ENCODE data around the gene CTXN2. TPM values are rescaled to one million over a fixed set of nuclear protein-coding genes. Genes with fewer than 3 reads are reported as not detected.

CTXN2 gene
- total and polyA plus RNA-seq, 2 of the 13 experiments (the other 11 are each of a cell fraction or from before 2014, with no cell fraction given) = not detected

DNA sequence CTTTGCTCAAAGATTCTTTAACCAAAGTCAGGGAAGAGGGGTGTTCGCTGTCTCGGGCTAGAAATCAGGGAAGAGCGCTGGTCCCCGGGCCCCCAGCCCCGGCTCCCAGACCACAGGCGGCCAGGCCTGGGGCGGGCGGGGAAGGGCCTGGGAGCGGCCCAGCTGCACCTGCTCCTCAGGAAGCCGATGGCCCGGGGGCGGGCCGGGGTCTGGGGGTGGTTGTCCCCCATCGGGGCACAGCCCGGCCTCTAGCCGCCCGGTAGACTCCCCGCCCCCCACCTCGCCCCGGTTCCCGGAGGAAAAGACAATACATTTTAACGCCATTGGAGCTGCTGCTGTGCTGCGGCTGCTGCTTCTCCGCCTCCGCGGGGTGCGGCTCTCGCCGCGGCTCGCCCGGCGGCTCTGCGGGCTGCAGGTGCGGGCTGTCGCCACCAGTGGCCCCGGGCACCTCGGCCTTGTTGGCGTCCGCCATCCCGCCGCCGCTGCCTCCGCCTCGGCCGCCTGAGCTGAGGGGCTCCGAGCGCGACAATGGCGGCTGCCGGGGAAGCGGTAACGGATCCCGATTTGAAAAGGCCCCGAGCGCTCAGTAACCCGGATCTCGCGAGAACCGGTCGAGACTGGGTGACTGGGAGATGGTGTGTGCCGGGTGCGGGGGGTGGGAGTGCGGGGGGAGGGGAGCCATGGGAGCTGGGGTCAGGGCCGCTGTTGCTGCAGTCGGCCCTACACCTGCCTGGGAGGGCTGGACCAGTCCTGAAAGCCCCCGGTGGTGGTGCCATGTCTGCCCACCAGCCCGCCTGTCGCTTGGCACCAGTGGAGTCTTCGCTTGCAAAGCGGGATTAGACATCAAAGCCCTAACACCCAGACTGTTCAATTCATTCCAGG is 13.5 kb upstream of the CTXN2 start, which contains the start of gene MYEF2 (continued):
- TF ChIP-seq, protein P1, sequence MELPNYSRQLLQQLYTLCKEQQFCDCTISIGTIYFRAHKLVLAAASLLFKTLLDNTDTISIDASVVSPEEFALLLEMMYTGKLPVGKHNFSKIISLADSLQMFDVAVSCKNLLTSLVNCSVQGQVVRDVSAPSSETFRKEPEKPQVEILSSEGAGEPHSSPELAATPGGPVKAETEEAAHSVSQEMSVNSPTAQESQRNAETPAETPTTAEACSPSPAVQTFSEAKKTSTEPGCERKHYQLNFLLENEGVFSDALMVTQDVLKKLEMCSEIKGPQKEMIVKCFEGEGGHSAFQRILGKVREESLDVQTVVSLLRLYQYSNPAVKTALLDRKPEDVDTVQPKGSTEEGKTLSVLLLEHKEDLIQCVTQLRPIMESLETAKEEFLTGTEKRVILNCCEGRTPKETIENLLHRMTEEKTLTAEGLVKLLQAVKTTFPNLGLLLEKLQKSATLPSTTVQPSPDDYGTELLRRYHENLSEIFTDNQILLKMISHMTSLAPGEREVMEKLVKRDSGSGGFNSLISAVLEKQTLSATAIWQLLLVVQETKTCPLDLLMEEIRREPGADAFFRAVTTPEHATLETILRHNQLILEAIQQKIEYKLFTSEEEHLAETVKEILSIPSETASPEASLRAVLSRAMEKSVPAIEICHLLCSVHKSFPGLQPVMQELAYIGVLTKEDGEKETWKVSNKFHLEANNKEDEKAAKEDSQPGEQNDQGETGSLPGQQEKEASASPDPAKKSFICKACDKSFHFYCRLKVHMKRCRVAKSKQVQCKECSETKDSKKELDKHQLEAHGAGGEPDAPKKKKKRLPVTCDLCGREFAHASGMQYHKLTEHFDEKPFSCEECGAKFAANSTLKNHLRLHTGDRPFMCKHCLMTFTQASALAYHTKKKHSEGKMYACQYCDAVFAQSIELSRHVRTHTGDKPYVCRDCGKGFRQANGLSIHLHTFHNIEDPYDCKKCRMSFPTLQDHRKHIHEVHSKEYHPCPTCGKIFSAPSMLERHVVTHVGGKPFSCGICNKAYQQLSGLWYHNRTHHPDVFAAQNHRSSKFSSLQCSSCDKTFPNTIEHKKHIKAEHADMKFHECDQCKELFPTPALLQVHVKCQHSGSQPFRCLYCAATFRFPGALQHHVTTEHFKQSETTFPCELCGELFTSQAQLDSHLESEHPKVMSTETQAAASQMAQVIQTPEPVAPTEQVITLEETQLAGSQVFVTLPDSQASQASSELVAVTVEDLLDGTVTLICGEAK (IDR thresholded peaks at IDR 0.05) = no peak
- TF ChIP-seq, protein P1 (CRISPR knock-in tag; IDR thresholded peaks at IDR 0.05) = 0 out of 2 replicates have a peak, but pooled peaks have one; percentile 16
- TF ChIP-seq, protein P2, sequence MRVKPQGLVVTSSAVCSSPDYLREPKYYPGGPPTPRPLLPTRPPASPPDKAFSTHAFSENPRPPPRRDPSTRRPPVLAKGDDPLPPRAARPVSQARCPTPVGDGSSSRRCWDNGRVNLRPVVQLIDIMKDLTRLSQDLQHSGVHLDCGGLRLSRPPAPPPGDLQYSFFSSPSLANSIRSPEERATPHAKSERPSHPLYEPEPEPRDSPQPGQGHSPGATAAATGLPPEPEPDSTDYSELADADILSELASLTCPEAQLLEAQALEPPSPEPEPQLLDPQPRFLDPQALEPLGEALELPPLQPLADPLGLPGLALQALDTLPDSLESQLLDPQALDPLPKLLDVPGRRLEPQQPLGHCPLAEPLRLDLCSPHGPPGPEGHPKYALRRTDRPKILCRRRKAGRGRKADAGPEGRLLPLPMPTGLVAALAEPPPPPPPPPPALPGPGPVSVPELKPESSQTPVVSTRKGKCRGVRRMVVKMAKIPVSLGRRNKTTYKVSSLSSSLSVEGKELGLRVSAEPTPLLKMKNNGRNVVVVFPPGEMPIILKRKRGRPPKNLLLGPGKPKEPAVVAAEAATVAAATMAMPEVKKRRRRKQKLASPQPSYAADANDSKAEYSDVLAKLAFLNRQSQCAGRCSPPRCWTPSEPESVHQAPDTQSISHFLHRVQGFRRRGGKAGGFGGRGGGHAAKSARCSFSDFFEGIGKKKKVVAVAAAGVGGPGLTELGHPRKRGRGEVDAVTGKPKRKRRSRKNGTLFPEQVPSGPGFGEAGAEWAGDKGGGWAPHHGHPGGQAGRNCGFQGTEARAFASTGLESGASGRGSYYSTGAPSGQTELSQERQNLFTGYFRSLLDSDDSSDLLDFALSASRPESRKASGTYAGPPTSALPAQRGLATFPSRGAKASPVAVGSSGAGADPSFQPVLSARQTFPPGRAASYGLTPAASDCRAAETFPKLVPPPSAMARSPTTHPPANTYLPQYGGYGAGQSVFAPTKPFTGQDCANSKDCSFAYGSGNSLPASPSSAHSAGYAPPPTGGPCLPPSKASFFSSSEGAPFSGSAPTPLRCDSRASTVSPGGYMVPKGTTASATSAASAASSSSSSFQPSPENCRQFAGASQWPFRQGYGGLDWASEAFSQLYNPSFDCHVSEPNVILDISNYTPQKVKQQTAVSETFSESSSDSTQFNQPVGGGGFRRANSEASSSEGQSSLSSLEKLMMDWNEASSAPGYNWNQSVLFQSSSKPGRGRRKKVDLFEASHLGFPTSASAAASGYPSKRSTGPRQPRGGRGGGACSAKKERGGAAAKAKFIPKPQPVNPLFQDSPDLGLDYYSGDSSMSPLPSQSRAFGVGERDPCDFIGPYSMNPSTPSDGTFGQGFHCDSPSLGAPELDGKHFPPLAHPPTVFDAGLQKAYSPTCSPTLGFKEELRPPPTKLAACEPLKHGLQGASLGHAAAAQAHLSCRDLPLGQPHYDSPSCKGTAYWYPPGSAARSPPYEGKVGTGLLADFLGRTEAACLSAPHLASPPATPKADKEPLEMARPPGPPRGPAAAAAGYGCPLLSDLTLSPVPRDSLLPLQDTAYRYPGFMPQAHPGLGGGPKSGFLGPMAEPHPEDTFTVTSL (CRISPR knock-in tag; IDR thresholded peaks at IDR 0.05; ENCODE audit: borderline replicate concordance) = no peak
- peak; percentile 36; the same call in 1 of the 2 replicates for TF ChIP-seq HOXA3 (CRISPR knock-in tag; IDR thresholded peaks at IDR 0.05)
- no peak for TF ChIP-seq ZNF567 (CRISPR knock-in tag; IDR thresholded peaks at IDR 0.05; ENCODE audit: borderline replicate concordance)
- TF ChIP-seq, protein P3, sequence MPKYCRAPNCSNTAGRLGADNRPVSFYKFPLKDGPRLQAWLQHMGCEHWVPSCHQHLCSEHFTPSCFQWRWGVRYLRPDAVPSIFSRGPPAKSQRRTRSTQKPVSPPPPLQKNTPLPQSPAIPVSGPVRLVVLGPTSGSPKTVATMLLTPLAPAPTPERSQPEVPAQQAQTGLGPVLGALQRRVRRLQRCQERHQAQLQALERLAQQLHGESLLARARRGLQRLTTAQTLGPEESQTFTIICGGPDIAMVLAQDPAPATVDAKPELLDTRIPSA (CRISPR knock-in tag; IDR thresholded peaks at IDR 0.05; ENCODE audit: borderline replicate concordance) = no peak
- no peak for TF ChIP-seq AKAP8 (CRISPR knock-in tag; IDR thresholded peaks at IDR 0.05)
- TF ChIP-seq SMC3 (IDR thresholded peaks at IDR 0.05; ENCODE audit: low read length) = no peak
- TF ChIP-seq SALL2 (CRISPR knock-in tag; IDR thresholded peaks at IDR 0.05) = no peak
- no peak for TF ChIP-seq SRY (CRISPR knock-in tag; IDR thresholded peaks at IDR 0.05)
- TF ChIP-seq RAD21 (CRISPR knock-in tag; IDR thresholded peaks at IDR 0.05) = no peak
- TF ChIP-seq FOXM1 (CRISPR knock-in tag; IDR thresholded peaks at IDR 0.05) = no peak
- no peak for TF ChIP-seq ZNF781 (CRISPR knock-in tag; IDR thresholded peaks at IDR 0.05; ENCODE audit: borderline replicate concordance, not compliant biosample characterization)

Measured in HepG2 (cell line).